ENCODE data around the gene GPR83. TPM values are rescaled to one million over a fixed set of nuclear protein-coding genes. Genes with fewer than 3 reads are reported as not detected.
A peak's percentile ranks its signal among the peaks of the same experiment; 100 is the strongest.

Gene GPR83
- polyA plus RNA-seq, 3 donors, result 0.07 to 0.12 TPM; not detected in 1

DNA sequence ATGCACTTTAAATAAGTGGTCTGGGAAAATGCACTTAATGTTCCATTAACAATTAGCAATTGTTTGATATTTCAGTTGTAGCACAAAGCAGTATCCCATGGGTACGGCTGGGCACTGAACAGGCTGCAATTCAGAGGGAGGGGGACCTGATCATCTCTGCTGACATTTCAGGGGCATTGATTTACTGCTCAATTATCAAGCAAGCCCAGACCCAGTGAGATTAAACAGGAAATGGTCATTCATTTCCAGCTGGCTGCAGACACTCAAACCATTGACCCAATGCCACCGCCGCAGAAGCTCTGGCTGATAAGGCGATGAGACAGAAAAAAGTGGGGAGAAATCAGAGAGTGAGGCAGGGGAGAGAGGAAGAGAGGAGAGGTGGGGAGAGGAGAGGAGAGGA is 1.2 kb downstream of the GPR83 start:
- Histone ChIP-seq H3K4me2 (replicated peaks; ENCODE audit: extremely low read depth, low read length, poor library complexity, severe bottlenecking) (no peak overlapping the region), H3K27me3 (ENCODE audit: control insufficient read depth in 2 of 2, insufficient read depth in 2 of 2, low read length in 2 of 2) (peaks cover 39 to 50% of the 10 kb centered on the region in 2 donors), H2AFZ (ENCODE audit: insufficient read depth, low read depth, low read length, poor library complexity, severe bottlenecking) (no peak overlapping the region), H3K9me3 (replicated peaks in 1 of 2; ENCODE audit: control insufficient read depth in 1 of 2, insufficient read depth in 1 of 2, low read length in 2 of 2) (peaks cover 4 to 28% of the 10 kb centered on the region in 2 donors), H3K36me3 (replicated peaks in 1 of 2; ENCODE audit: control insufficient read depth in 1 of 2, insufficient read depth in 2 of 2, low read length in 2 of 2) (no peaks in the 10 kb centered on the region), H3K4me3 (replicated peaks in 1 of 3; ENCODE audit: low read depth in 2 of 3, low read length in 3 of 3) (no peak overlapping the region), H4K20me1 (ENCODE audit: insufficient read depth, low read length) (no peaks in the 10 kb centered on the region), H3K27ac (ENCODE audit: low read depth in 1 of 2, low read length in 2 of 2) (no peak overlapping the region), H3K9ac (ENCODE audit: insufficient read depth, low read length, poor library complexity, severe bottlenecking) (no peak overlapping the region), H3K79me2 (ENCODE audit: insufficient read depth, low read length) (no peaks in the 10 kb centered on the region), H3K4me1 (ENCODE audit: control insufficient read depth in 1 of 2, insufficient read depth in 2 of 2, low read length in 2 of 2) (no peaks in the 10 kb centered on the region)
- H3K4me1 Mint-ChIP-seq, result peaks cover 7% of the 10 kb centered on the region
- intact Hi-C loops (cut with micrococcal nuclease), result no loop called here
- TF ChIP-seq CTCF (IDR thresholded peaks at IDR 0.05), result no peak
- H3K9me3 Mint-ChIP-seq, result peaks cover 0 to 26% (median 8%) of the 10 kb centered on the region in 7 donors
- H3K27me3 Mint-ChIP-seq (ENCODE audit: low read depth in 3 of 3), result peaks cover 39 to 59% (median 53%) of the 10 kb centered on the region in 3 donors
- peak overlapping the region in 1 of 2 donors; percentile 91 for H3K4me3 Mint-ChIP-seq
- no peak for DNase-seq
- H3K27ac Mint-ChIP-seq, result no peak overlapping the region
- peaks cover 4% of the 10 kb centered on the region in 2 donors for H3K36me3 Mint-ChIP-seq
- 20% methylated on average over 3 of the region's 4 CpGs for WGBS (ENCODE audit: insufficient coverage)

GRCh38 chr11:94398101-94398500 is 3.1 kb downstream of the GPR83 start:
- no peak for DNase-seq
- intact Hi-C loops (cut with micrococcal nuclease), result no loop called here
- Mint-ChIP-seq H3K4me3 (peak overlapping the region in 1 of 2 donors; percentile 14), H3K36me3 (peaks cover 4% of the 10 kb centered on the region in 2 donors), H3K9me3 (peaks cover 0 to 20% (median 6%) of the 10 kb centered on the region in 7 donors), H3K4me1 (peaks cover 7% of the 10 kb centered on the region), H3K27me3 (ENCODE audit: low read depth in 3 of 3) (peaks cover 42 to 56% (median 51%) of the 10 kb centered on the region in 3 donors), H3K27ac (peak overlapping the region in 1 of 7 donors; percentile 23)
- WGBS (ENCODE audit: insufficient coverage), result 84% methylated on average over 4 of the region's 5 CpGs
- Histone ChIP-seq H3K9ac (ENCODE audit: insufficient read depth, low read length, poor library complexity, severe bottlenecking) (no peak overlapping the region), H3K4me3 (replicated peaks in 1 of 3; ENCODE audit: low read depth in 2 of 3, low read length in 3 of 3) (no peak overlapping the region), H3K9me3 (replicated peaks in 1 of 2; ENCODE audit: control insufficient read depth in 1 of 2, insufficient read depth in 1 of 2, low read length in 2 of 2) (peaks cover 0 to 28% of the 10 kb centered on the region in 2 donors), H3K27ac (ENCODE audit: low read depth in 1 of 2, low read length in 2 of 2) (no peak overlapping the region), H3K4me2 (replicated peaks; ENCODE audit: extremely low read depth, low read length, poor library complexity, severe bottlenecking) (no peak overlapping the region), H3K4me1 (ENCODE audit: control insufficient read depth in 1 of 2, insufficient read depth in 2 of 2, low read length in 2 of 2) (no peaks in the 10 kb centered on the region), H2AFZ (ENCODE audit: insufficient read depth, low read depth, low read length, poor library complexity, severe bottlenecking) (no peak overlapping the region), H3K36me3 (replicated peaks in 1 of 2; ENCODE audit: control insufficient read depth in 1 of 2, insufficient read depth in 2 of 2, low read length in 2 of 2) (no peaks in the 10 kb centered on the region), H3K79me2 (ENCODE audit: insufficient read depth, low read length) (no peaks in the 10 kb centered on the region), H3K27me3 (ENCODE audit: control insufficient read depth in 2 of 2, insufficient read depth in 2 of 2, low read length in 2 of 2) (peaks cover 39 to 47% of the 10 kb centered on the region in 2 donors), H4K20me1 (ENCODE audit: insufficient read depth, low read length) (no peaks in the 10 kb centered on the region)
- TF ChIP-seq CTCF (IDR thresholded peaks at IDR 0.05), result no peak
